ENCODE measurements around the gene PLCL2.

DNA sequence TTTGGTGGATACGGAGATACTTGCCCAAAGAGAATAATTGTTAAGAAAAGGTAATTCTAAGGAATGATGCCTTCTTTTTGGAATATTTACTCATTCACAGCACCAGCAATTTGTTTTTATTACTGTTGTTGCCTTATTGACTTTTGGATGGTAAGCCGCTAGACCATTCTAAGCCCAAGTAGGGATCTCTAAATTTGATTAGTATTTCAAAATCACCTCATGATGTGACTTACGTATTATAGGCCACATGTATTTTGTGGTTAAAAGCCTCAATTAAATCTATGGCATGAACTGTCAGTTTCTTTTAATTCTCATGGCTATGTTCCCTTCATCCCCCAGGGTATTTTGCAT, 94.1 kb downstream of the PLCL2 start:
- TF ChIP-seq CTCF (IDR thresholded peaks at IDR 0.05; ENCODE audit: low read depth, low read length, poor library complexity, severe bottlenecking) (no peak), EZH2phosphoT487 (IDR thresholded peaks at IDR 0.05; ENCODE audit: borderline replicate concordance, low read length) (no peak)
